NOMO-1 treated with dmso at 0.1 percent for 144 hours (cell line): ENCODE measurements around the gene ELP5.
"Not testable (repeated sequence)": the region's sequence is repeated elsewhere in the genome, so short reads cannot be mapped to it uniquely, and the experiment has no call there.

ENCODE experiments used
- DNase-seq: peaks from one replicate; lab custom pipeline; 2025; ENCODE audit not compliant: unreplicated experiment; lab: John Stamatoyannopoulos, UW

The ELP5 gene

DNA sequence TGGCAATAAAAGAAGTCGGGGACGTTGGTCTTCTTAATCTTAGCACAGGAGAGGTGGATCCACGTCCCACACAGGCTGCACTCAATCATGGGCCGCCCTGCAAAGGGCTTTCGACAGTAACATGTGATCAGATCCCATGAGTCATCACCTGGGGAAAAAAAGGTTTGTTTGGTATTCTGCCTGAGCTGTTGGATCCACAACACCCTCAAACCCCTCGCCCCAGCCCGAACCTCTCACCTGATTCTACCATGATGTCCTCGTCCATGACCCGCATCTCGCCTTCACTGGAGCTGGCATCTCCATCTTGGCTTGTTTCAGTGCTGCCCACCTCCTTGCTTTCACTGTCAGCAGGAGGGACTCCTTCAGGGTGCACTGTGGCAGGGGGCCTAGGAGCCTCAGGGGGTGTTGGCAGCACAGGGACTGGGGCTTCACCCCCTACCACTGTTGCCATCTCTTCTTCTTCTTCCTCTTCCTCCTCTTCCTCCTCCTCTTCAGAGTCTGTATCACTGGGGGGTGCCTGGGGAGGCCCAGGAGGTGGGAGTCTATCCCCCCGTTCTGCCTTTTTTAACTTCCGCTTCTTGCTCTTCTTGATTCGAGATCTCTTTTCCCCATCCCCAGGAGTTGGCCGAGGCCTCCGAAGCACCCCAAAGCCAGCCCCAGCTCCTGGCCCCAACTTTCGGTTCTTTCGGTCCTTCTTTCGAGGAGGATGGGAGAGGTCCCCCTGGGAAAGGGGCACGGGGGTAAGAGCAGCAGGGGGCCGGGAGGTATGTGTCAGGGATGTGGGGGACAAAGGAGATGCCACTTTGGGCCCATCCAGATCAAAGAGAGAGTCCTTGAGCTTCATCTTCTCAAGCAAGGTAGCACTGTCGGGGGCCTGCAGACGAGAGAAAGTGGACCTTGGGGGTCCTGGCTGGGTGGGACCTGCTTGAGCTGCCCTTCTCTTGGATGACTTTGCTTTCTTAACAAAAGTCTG, 16.0 kb upstream of the ELP5 start:
- DNase-seq, result no peak

DNA sequence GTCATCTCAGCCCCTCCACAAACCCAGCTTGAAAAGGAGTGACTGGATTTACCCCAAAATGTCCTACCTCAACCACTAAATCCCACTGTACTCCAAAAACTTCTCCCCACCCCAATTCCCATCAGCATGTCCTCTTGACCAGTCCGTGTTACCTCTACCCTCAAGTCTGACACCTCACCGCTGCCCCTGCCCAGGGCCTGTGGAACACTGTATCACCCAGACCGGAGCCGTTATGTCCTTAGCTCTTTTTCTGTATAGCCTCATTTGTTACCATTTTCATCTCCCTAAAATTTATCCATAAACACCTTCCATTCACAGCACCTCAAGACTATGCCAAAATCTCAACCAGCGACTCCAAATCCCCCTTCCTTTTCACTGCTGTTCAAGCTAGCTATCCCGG, 15.2 kb upstream of the ELP5 start:
- no peak for DNase-seq

DNA sequence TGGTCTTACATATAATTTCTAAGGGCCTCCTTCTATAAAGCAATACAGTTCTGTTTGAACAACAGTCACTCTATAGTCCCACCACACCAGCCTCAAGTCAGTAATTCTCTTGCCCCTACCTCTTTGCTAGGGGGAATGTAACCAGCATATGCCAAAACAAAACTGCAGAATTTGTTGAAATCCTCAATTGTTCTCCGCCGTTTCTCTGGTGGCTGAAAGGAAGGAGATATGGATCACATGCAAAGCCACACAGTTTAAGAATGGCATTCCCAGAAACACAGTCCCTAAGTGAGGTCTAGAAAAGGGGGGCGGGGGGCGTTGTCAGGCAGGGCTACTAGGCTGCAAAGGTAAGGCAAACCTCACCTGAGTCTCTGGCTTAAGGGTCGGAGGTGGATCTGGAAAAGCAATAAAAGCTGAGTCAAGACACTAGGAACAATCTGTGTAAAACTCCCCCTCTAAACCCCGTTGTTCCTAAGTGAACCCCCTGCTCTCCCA, 14.7 kb upstream of the ELP5 start:
- DNase-seq, result no peak

DNA sequence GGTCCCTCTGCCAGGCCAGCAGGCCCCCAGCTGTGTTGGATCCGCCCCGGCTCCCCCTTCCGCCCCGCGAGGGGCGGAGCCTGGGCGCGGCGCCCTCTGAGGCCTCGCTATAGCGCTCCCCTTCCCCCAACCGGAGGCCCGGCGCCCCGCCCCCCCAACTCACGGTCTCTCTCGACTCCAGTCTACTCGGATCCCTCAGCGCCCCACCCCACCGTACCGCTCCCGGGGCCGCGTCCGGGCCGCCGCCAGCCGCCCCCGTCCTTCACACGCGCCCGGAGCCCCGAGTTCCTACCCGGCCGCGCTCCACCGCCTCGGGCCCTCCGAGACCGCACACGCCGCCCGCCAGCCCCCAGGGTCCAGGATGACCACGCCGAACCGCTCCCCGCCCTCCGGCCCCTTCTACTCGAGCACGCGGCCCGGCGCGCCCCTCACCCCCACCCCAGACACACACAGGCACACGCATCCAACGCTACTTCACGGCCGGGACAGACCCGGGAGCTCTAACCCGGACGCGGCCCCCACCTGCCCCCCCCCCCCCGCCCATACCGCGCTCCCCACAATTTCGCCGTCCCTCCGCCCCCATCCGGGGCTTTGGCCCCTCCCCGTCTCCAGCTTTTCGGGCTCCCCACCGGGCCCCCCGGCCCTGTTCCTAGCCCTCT, 14.1 kb upstream of the ELP5 start:
- DNase-seq, result no peak

DNA sequence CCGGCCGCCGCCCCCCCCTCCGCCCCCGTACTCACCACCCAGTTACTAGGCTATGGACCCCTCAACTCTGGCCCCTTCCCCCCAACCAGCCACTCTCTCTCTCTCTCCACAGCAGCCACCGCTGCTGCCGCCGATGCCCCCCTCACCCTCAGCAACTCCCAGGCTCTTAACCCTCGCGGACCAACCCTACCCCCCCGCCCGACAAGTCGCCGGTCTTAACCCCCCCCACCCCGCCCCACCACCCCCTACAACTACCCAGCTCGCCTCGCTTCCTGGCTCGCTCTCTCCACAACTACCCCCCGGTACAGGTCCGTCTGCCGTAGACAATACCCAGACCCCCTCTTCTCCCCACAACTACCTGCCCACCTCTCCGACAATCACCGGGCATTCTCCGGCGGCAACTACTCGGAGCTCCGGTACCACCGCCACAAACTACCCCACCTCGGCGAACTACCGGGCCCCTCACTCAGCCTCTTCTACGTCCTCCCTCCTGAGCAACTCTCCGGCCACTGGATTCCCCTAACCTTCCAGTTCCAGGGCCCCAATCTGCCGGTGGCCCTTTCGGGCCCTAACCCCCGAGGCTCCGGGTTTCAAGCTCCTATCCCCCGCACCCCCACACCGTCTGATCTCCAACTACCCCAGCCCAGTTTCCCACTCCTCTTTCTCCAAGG, 13.5 kb upstream of the ELP5 start:
- DNase-seq, result no peak

DNA sequence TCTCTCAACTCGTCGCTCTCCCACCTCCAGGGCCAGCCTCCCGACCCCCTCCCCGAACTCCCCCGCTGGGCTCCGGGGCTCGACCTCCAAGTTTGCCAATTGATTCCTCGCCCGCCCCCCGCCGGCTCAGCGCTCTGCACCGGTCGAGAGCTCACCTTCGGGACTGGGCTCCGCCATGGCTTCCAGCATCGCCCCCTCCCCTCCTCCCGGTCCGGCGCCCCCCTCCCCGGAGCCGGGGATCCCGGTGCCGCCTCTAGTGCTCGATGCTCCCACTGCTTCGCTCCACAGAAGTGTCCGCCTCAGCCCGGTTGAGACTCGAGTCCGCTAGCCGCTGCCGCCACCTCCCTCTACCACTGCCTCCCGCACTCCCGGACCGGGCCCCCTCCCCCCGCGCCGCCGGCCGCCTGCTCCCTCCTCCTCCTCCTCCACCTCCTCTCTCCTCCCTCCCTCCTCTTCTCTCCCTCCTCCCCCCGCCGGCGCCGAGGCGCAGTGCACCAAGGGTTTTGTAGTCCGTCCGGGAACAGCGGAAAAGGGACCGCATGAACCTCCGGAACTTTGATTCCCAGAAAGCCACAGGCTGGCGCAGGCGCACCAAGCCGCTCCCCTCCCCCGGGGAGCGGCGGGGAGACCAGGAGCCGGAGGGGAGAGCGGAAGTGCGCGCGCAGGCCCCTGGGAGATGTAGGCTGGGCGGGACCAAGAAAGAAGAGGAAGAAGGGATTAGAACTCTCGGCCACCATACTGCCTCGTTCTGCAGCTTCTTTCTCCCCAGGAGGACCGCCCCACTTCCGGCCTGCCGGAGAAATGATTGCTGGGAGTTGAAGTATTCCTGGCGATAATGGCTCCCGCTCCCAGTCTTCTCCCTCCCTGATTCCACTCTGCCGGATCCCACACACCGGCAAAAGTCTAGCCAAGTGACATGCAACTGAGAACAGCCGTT, 12.7 kb upstream of the ELP5 start, which contains the start of gene PHF23:
Gene PHF23, minus strand, starts transcription at position 367 of the 937 bp plus-strand sequence. Its CDS starts 178 bp downstream, at position 189.
- peak; percentile 99 for DNase-seq

DNA sequence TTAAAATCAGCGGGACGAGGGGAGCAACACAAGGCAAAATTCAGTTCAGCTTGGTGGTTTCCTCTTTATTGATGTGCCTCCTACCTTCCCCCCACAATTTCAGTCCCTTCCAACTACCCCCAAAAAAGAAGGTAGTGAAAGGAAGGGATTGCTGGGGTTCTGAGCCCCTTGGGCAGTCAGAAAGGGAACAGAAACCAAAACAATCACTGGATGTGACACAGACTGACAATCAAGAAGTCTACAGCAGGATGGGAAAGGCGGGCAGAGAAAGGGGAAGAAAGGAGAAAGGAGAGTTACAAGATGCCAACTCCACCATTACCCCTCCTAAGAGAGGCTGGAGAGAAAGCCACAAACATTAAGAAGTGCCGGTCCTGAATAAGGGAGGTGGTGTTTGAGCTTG, 11.6 kb upstream of the ELP5 start:
- peak; percentile 73 for DNase-seq

DNA sequence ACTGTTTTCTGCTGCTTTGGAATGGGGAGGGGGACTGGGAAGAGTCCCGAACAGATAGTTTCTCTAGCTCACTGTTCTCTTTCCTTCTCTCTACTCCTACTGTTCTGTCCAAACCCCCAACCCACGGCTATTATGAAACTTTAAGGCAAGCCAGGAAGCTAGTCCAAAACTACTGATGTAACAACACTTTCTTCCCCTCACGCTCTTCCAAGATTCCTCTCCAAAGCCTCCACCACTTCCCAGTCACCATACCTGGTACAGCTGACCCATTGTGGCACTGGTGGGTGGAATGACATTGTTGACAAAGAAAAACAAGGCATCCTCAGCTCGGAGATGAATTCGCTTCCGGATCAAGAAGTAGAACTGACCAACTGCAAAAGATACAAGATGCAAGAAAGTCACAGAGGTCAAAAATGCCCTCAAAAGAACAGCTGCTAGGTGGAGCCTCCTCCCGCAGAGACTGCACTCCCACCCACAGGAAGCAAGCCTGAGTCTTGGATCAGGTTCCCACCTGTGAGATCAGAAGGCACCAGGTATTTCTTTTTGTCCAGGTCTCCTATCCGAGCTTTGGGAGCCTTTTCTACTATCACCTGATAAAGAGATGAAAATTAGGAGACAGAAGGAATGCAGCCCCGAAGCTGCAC, 10.8 kb upstream of the ELP5 start:
- DNase-seq, result no peak

DNA sequence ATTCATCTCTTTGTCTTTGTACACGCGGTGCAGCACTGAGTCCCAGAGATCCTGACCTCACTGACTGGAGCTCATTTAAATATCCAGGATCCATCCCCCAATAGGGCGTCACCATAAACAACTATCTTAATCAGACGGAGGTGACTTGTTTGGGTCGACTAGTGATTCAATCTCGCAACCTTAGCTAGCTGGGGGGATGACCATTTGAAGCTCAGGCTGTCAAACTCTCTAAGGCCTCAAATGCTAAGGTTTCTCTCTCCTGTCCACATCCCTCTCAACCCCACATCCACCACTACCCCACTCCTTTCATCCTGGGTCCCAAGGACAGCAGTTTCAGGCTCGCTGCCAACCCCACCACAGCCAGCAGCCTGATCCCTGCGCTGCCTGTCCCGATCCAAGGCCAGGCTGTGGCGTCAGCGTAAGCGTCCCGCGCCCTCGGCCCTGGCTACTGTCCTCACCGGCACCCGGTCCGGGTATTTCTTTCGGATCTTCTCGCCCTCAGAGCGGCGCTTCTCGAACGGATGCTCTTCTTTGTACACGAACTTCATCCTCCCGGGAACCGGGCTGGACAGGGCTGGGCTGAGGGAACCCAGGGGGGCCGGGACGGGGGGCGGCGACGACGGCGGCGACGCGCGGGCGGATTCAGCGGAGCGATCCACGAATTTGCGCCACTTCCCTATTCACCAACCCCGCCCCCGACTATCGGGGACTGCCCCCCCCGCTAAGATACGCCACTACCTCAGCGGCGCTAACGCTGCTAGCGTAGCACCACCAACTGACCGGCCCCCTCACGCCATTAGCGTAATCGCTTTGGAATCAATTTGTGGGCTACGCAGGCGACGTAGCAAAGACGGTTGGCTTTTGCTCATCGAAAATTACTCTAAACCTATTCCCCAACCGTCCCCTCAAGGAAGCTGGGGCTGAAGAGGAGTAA, 10.0 kb upstream of the ELP5 start, which contains the start of gene GABARAP:
Gene GABARAP, minus strand, starts transcription at position 667 of the 934 bp plus-strand sequence. Its CDS starts 119 bp downstream, at position 548.
- DNase-seq, result peak; percentile 47

DNA sequence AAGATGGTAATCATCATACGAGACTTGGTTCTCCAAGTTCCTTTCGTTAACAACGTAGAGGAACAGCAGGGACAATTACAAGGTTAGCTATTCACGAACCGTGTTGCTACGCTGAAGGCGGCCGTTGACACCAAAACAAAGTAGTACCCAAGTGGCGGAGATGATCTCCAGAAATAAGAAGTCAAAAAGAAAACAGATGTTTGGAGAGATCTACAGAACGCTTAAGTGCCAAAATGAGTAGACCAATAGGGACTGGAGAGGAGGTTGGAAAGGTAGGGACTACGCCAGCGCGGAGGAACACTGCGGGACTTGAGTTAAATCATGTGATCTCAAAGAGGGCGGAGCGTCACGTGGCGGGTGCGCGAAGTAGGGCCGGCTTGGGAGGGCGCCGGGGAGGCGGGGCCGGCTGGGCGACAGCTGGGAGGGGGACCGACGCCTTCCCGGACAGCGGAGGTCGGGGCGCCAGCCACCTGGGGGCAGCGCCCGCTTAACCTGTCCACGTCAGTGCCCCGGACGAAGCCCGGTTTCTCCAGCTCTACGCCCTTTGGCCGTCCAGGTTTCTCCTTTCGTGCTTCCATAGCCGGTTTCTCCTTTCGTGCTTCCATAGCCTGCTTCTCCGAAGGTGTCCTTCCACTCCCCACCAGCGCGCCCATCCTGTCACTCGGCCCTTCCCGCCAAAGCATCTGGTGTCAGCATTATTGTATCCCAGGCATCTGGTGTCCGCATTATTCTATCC, 9.1 kb upstream of the ELP5 start:
- peak; percentile 89 for DNase-seq

DNA sequence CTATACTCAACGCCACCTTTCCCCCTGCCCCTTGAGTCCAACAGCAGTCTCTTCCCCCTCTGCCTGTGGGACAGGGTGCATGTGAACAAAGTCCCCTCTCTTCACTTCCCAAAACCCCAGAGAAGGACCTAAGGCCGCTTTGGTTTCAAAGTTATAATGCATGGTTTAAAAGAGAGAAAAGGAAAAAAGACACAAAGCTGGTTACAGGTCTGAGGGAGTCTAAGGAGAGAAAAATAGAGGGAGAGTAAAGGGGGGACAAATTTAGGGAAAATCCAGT, 8.6 kb upstream of the ELP5 start:
- no peak for DNase-seq

DNA sequence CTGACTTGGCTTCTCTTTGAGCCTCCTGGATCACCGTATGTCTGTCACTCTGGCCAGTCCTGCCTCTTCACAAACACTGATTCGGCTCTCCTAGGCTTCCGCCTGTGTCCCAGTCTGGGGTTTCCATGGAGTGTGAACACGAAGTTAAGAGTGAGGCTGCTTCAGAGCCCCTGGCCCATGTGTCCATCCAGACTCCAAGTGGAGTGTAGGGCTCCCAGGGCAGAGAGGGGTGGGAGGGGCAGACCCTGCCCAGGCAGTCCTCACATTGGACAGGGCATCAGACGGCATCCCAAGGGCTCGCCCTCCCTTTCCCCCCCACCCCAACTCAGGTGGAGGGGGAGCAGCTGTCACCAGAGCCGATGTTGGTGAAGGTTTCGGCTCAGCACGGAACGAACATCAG, 8.2 kb upstream of the ELP5 start:
- not testable (repeated sequence) for DNase-seq

DNA sequence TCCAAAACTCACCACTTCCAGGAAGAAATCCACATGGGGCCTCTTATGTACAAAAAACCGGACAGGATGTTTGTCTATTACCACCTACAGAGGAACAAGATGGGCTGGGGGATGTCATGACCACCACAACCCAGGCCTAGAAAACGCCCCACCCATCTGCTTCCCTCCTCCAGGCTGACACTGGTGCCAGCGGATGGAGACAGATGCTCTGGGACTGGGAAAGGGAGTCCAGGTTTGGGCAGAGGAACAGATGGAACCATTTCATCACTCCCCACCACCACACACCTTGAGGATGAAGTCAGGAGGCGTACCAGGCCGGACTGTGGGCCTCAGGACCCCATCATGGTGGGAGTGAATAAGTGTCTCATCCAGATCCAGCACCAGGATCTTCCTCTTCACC, 5.2 kb upstream of the ELP5 start:
- no peak for DNase-seq

DNA sequence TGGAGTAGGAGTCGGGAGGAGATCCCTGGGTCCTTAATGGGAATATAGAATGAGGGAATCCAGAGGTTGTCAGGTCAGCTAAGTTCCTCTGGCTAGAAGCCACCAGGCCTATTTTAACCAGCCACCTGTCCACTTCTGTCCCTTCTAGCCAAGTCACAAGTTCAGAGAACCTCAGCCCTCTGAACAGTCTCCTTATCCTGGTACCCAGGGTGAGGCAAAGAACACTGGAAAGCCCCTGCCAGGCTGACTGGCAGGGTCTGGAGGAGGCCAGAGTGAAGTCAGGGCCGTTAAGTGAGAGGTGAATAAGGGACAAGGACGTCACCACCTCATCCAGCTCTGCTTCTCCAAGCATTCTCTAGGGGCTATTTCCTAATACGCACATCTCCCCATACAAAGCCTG, 3.2 kb upstream of the ELP5 start:
- no peak for DNase-seq

DNA sequence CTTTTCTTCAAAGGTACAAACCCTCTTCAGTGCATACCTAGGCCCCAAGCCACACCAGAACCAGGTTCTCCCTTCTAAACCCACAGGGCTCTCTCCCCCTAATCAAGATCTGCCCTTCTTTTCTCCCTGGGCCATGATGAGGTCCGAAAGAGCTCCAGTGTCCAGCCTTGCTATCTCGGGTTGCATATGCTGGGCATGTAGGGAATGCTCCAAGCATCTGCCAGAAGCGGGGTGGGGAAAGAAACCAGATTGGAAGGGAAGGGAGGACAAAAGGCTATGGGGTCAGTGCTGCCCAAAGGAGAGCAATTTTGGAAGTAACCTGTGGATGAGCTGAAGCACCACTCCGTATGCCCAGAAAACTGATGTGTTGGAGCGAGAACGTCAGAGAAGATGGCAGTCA, 2.8 kb upstream of the ELP5 start:
- no peak for DNase-seq

DNA sequence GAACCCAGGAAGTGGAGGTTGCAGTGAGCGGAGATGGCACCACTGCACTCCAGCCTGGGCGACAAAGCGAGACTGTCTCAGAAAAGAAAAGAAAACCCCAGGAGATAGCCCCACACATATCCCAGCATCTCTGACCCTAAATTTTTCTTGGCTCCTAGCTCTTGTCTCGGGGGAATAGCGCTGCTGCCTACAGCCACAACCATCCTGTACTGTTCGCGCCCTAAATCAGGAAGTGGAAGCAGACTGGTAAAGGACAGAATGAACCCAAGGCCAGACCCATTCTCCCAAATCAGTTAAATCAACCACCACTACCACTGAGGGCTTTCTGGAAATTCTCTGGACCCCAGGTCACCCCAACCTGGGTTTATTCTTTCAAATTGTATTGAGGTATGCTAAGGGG, 2.2 kb upstream of the ELP5 start:
- DNase-seq, result peak; percentile 33

DNA sequence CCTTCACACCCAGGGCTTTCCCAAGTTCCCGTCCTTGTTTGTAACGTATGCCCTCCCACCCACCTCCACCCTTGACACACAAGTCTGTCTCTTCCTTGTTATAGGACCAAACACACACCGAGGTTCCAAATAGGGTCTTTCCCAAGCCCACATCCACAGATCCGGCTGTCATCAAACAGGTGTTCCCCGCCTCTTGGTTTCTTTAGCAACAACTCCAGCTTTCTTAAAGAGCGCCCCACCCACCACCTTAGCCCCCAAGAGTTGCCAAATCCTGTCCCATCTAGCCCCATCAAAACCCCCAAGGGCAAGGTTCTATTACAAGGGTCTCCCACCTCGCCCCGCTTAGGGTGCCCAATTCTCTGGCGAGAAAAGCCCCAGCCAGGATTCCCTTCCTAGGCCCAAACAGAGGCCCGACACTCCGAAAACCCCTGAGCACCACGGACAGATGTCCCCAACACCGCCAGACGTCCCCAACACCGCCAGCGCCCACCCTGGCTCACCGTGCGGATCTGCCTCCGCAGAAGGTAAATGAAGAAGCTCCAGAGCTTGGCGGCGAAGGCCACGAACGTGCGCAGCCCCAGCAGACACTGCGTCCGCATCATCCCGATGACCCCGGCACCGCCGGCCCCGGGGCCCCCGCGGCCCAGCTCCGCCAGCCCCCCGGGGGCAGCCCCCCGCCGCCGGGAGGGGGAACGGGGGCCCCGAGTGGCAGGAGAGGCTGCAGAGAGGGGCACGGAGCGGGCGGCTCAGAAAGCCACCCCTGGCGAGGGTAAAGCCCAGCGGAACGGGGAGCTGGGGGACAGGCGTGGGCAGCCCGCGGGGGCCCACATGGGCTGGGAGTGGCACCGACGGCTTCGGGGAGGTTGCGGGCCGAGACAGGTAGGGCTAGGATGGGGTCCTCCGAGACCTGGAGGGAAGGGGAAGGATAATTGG, 1.1 kb upstream of the ELP5 start:
- no peak for DNase-seq
